Stimulated activated CD4-positive, alpha-beta T cell treated with anti-CD3 and anti-CD28 coated beads, Interleukin-4, amount 100 ng/mL, for 1 hour (primary cell): ENCODE results near the gene MZT2B.
A peak's percentile ranks its signal among the peaks of the same experiment; 100 is the strongest.
"Not testable (repeated sequence)": the region's sequence is repeated elsewhere in the genome, so short reads cannot be mapped to it uniquely, and the experiment has no call there.

Experiments used
- DNase-seq: peaks from one replicate; pipeline ENCODE4 v3.0.0-alpha.2; 2020

MZT2B gene

GRCh38 chr2:130180404-130181324 is 1.4 kb upstream of the MZT2B start:
- not testable (repeated sequence) for DNase-seq

GRCh38 chr2:130181325-130181879 is 660 bp upstream of the MZT2B start, which contains the start of gene SMPD4:
Gene SMPD4 (minus strand): TSS chr2:130181602. CDS start chr2:130176592, 5,010 bp downstream.
- DNase-seq = peak; percentile 98

- DNase-seq = not testable (repeated sequence)
These were observed 907 bp downstream of the MZT2B start for GRCh38 chr2:130182826-130183511.

DNA sequence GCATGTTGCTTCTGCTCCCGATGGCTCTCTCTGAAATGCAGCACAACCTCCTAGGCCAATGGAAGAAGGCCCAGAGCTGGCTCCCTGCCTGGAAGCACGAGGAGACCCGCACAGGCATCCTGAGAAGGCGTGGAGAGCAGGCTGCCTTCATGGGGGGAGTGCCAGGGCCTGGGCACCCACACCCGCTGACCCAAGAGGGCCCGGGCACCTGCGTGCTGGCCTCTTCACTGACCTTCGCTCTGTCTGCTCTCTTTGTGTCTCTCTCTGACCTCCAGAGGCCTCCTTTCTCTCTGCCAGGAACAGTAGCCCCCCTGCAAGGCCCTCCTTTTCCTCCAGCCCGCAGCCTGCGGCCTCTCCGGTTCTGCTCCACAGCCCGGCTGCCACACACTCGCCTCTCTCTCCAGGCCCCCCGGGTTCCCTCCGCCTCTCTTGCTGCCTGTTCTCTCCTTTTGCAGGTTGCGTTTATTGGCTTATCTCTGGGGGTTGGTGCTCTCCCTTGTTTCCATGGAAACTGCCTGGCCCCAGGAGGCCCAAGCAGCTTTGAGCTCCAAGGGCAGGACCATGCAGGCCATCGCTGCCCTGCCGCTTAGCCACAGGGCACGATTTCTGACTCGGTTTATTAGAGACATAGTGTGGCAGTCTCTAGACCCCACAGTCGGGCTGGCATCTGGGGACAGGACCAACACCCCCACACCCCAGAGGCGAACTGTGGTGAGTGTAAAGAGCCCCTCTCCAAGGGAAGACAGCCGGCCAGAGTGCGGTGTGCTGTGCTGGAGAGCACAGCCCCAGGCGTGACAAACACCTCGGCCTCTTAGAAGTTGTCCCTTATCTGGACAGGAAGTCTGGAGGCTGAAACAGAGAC is 1.7 kb downstream of the MZT2B start:
- DNase-seq = no peak

DNA sequence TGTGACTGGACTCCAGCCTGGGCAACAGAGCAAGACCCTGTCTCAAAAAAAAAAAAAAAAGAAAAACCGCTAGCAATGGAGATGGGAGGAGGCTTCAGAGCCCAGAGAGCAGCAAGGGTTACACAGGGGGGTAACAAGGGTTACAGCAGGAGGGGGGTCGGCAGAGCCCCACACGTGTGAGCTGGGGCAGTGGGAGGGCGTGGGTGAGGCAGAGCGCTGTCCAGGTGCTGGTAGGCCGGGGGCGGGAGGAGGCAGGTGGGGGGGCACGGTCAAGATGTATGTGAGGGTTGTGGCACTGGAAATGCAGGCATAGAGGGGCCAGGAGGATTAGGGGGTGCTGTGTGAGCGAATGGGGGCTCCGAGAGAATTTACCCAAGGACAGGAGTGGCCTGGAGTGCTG is 3.4 kb downstream of the MZT2B start:
- DNase-seq = no peak

- DNase-seq = no peak
These were observed 3.8 kb downstream of the MZT2B start for GRCh38 chr2:130185896-130186295.

- DNase-seq = no peak
These were observed 4.3 kb downstream of the MZT2B start for GRCh38 chr2:130186391-130186790.

DNA sequence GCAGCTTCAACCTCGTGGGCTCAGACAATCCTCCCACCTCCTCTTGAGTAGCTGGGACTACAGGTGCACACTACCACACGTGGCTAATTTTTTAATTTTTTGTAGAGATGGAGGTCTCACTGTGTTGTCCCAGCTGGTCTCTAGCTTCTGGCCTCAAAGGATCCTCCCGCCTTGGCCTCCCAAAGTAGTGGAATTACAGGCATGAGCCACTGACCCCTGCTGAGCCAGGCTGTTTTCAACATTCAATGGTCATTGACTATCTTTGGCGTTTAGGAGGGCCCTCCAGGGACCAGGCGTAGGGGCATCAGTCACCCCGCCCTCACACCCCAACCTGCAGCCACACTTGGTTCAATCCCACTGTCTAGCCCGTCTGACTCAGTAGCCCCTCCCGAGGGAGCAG is 5.2 kb downstream of the MZT2B start:
- DNase-seq = no peak

DNA sequence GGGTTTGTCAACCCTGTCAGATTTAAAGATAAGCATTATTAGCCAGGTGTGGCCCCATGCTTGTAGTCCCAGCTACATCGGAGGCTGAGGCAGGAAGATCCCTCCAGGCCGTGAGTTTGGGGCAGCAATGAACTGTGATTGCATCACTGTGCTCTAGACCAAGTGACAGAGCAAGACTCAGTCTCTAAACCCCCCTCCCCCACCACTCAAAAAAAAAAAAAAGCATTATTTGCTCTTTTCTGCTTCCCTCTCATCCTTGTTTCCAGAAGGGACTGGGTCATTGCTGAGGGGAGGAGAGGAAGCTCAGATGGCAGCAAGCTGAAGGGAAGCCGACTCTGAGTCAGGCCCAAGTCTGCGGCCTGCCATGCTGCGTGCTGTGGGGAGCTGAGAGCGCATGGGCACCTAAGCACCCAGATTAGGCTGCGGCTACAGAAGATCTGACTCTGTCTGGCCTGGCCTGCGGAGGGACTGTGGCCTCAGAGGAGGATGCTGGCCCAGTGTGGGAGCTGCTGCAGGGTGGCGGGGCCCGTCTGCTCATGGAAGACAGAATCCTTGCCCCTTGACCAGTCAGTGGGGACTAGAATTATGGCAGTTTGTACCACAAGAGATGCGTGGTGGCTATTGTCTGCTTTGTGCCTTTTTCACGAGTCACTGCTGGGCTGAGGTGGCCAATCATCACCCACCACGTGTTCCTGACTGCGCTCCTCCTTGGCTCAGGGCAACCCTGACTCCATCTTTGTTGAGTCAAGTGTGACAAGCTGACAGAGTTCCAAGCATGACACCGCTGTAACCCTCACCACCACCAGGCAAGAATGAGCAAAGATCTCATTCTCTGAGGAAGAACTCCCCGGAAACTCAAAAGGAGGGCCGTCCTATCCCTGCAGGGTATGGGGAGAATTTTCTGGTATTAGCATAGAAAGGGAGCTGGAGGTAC is 6.1 kb downstream of the MZT2B start:
- not testable (repeated sequence) for DNase-seq

GRCh38 chr2:130188958-130189357 is 6.9 kb downstream of the MZT2B start:
- not testable (repeated sequence) for DNase-seq

DNA sequence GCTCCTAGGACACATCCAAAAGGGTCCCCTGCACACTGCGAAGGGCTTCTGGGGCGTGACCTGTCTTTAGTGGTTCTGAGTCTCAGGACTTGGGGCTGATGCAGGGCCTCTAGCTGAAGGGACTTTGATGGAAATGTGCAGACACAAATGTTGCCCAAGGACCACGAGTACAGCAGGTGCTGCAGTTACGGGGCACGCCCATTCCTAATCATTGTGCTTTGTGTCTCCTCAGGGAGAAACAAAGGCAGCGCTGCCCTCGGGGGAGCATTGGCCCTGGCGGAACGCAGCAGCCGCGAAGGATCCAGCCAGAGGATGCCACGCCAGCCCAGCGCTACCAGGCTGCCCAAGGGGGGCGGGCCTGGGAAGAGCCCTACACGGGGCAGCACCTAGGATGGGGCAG is 8.2 kb downstream of the MZT2B start:
- no peak for DNase-seq

DNA sequence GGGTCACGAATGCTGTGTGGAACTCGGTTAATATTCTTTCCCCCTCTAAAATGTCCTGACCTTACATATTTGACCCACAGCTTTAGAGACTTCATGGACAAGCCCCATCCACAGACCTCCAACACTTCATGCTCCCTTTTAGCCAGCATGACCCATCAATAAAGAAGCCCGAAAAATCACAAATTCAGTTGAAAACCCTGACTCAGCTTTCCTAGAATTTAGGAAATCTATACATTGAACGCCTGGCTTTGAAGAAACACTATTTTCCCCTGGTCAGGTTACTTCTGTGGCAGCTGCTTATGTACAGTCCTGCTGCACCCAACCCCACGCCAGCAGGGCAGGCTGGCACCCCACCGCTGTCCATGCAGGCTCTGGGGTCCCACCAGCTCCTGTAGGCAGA is 9.3 kb downstream of the MZT2B start:
- DNase-seq = not testable (repeated sequence)

GRCh38 chr2:130192451-130192850 is 10.4 kb downstream of the MZT2B start:
- DNase-seq = not testable (repeated sequence)

DNA sequence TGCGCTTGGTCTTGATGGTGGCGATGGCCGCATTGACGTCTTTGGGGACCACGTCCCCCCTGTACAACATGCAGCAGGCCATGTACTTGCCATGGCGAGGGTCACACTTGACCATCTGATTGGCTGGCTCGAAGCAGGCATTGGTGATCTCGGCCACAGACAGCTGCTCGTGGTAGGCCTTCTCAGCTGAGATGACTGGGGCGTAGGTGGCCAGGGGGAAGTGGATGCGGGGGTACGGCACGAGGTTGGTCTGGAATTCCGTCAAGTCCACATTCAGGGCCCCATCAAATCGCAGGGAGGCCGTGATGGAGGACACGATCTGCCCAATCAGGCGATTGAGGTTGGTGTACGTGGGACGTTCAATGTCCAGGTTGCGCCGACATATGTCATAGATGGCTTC is 11.8 kb downstream of the MZT2B start:
- not testable (repeated sequence) for DNase-seq

DNA sequence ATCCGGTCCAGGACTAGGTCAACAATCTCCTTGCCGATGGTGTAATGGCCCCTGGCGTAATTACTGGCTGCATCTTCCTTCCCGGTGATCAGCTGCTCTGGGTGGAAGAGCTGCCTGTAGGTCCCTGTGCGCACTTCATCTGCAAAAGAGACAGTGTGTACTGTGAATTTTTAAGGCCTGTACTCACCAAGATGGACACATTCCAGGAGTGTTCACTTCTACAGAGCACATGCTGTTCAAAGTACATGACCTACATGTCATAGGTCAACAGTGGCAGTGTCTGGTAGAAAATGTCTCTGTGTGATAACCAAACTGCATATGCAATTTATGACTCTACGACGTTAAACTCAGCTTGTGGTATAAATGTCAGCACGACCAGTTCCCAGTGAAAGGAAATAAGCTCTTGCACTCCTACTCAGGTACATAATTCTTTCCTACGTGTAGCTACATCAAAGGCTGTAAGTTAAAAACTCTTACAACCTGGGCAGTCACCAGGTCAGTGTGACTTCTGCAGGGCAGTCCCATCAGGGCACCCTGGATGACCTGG is 13.1 kb downstream of the MZT2B start:
- DNase-seq = not testable (repeated sequence)

DNA sequence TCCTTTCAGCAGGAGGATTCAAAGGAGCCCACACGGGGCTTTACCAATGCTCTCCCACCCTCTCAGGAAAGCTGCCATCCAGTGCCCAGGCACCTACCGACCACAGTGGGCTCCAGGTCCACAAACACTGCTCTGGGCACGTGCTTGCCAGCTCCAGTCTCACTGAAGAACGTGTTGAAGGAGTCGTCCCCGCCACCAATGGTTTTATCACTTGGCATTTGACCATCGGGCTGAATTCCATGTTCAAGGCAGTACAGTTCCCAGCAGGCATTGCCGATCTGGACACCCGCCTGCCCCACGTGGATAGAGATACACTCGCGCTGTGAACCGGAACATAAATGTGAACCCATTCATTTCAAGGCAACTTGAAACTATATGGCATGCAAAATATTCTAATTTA is 14.0 kb downstream of the MZT2B start:
- DNase-seq = not testable (repeated sequence)

DNA sequence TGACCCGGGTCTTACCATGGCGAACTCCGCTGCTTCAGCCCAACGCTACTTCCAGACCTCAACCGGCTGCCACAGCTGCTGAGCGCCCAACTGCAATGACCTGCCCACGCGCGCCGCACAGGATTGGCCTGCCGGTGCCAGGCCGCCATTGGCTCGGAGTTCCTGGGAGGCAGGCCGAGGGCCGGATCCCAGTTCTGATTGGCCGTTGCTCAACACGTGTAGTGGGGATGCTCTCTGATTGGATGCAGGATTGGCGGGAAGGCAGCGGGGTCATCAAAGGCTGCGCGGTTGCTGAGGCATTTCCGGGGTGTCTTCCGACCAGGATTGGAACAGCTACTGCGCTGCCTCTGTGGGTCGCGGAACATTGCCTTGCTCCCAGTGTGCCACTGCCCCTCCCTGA is 16.3 kb downstream of the MZT2B start, which contains the start of gene TUBA3E:
TSS of gene TUBA3E (minus strand) at position 97 of the 400 bp plus-strand sequence. CDS start at position 18, 79 bp downstream.
- no peak for DNase-seq

DNA sequence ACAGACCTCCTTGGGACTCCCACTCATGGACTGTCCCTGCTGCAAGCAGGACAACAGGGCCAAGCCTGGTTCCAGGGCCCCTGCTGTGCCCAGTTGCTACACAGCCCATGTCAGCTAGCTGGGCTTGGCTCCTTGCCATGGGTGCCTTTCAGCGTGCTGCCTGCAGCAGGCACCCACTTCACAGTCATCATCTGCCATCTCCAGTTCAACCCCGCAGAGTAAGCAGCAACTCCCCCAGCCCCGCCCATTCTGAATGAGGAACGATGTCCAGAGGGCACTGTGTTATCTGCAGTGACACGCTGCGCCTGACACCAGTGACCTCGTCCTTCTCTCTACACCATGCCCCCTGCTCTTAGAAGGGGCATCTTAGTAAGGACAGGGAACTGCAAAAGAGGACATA is 20.5 kb downstream of the MZT2B start:
- not testable (repeated sequence) for DNase-seq

GRCh38 chr2:130203150-130203549 is 21.1 kb downstream of the MZT2B start:
- DNase-seq = not testable (repeated sequence)

- DNase-seq = not testable (repeated sequence)
These were observed 25.0 kb downstream of the MZT2B start for GRCh38 chr2:130207051-130207450.

- not testable (repeated sequence) for DNase-seq
These were observed 37.1 kb downstream of the MZT2B start for GRCh38 chr2:130219147-130219546.
